Measurements from ENCODE around the gene PARPBP. TPM values are rescaled to one million over a fixed set of nuclear protein-coding genes. Genes with fewer than 3 reads are reported as not detected.

PARPBP gene
- total RNA-seq, 1 experiment from 2014 or later = 14.3 TPM

DNA sequence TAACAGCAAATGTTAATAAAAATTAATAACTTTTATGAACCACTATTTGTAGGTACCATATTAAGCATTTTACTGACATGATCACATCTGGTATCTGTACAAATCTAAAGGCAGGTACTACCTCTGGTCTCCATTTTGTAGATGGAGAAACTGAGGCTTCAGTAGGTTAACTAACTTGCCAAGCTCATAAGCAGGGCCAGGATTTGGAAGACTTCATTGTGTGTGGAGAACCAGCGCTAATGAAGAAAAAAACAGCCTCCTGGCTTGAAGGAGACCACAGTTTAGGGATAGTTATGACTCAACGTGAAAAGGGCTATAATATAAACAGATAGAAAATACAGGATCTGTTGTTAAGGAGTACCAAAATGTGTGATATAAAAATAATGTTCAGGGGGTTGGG is 1.1 kb upstream of the PARPBP start:
- Histone ChIP-seq H3K9me3 (ENCODE audit: control insufficient read depth, insufficient read depth, low read depth, low read length) (no peaks in the 10 kb centered on the region), H3K4me3 (ENCODE audit: low read depth in 2 of 2, low read length in 2 of 2) (peak overlapping the region; percentile 96 to 98), H3K4me1 (ENCODE audit: control insufficient read depth, insufficient read depth, low read length) (peaks cover 12% of the 10 kb centered on the region), H3K36me3 (ENCODE audit: control insufficient read depth, insufficient read depth, low read length) (peaks cover 11% of the 10 kb centered on the region), H3K27ac (ENCODE audit: low read length) (peak overlapping the region; percentile 97), H3K27me3 (ENCODE audit: control insufficient read depth, insufficient read depth, low read length) (no peaks in the 10 kb centered on the region)
- DNase-seq (ENCODE audit: low read depth, low spot score) (no peak), ATAC-seq (no peak)
- no peak for TF ChIP-seq SIN3A (IDR thresholded peaks at IDR 0.05; ENCODE audit: borderline replicate concordance, insufficient read depth, low read depth, low read length)
- no peak for TF ChIP-seq POLR2AphosphoS5 (IDR thresholded peaks at IDR 0.05; ENCODE audit: low read depth, low read length)
- no peak for TF ChIP-seq TCF7L2 (IDR thresholded peaks at IDR 0.05; ENCODE audit: low read depth, low read length)
- TF ChIP-seq CTCF (IDR thresholded peaks at IDR 0.05) = no peak
- TF ChIP-seq, protein P1, sequence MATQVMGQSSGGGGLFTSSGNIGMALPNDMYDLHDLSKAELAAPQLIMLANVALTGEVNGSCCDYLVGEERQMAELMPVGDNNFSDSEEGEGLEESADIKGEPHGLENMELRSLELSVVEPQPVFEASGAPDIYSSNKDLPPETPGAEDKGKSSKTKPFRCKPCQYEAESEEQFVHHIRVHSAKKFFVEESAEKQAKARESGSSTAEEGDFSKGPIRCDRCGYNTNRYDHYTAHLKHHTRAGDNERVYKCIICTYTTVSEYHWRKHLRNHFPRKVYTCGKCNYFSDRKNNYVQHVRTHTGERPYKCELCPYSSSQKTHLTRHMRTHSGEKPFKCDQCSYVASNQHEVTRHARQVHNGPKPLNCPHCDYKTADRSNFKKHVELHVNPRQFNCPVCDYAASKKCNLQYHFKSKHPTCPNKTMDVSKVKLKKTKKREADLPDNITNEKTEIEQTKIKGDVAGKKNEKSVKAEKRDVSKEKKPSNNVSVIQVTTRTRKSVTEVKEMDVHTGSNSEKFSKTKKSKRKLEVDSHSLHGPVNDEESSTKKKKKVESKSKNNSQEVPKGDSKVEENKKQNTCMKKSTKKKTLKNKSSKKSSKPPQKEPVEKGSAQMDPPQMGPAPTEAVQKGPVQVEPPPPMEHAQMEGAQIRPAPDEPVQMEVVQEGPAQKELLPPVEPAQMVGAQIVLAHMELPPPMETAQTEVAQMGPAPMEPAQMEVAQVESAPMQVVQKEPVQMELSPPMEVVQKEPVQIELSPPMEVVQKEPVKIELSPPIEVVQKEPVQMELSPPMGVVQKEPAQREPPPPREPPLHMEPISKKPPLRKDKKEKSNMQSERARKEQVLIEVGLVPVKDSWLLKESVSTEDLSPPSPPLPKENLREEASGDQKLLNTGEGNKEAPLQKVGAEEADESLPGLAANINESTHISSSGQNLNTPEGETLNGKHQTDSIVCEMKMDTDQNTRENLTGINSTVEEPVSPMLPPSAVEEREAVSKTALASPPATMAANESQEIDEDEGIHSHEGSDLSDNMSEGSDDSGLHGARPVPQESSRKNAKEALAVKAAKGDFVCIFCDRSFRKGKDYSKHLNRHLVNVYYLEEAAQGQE (IDR thresholded peaks at IDR 0.05; ENCODE audit: insufficient read depth in 1 of 2, low read depth in 2 of 2, low read length in 1 of 2) = no peak
- CTCF ChIA-PET = no interaction called here
- no TSS peak for BruUV-seq (replicated peaks)
- in situ Hi-C loops (cut with HindIII; ENCODE audit: low pct_unique_long_range_greater_than_20kb, low sequenced_read_pairs) = no loop called here
- POLR2A ChIA-PET = no interaction called here
- intact Hi-C loops (cut with micrococcal nuclease; ENCODE audit: unreplicated experiment) = no loop called here

GRCh38 chr12:102120564-102120873 is 536 bp downstream of the PARPBP start:
- ChIA-PET POLR2A (no interaction called here), CTCF (no interaction called here)
- Histone ChIP-seq H3K4me3 (ENCODE audit: low read depth in 2 of 2, low read length in 2 of 2) (peak overlapping the region; percentile 96 to 98), H3K27ac (ENCODE audit: low read length) (peak overlapping the region; percentile 97), H3K4me1 (ENCODE audit: control insufficient read depth, insufficient read depth, low read length) (peaks cover 12% of the 10 kb centered on the region), H3K36me3 (ENCODE audit: control insufficient read depth, insufficient read depth, low read length) (peaks cover 7% of the 10 kb centered on the region), H3K9me3 (ENCODE audit: control insufficient read depth, insufficient read depth, low read depth, low read length) (no peaks in the 10 kb centered on the region), H3K27me3 (ENCODE audit: control insufficient read depth, insufficient read depth, low read length) (no peaks in the 10 kb centered on the region)
- ATAC-seq (no peak), DNase-seq (ENCODE audit: low read depth, low spot score) (no peak)
- BruUV-seq (replicated peaks) = TSS peak; percentile 84
- TF ChIP-seq POLR2AphosphoS5 (IDR thresholded peaks at IDR 0.05; ENCODE audit: low read depth, low read length) = no peak
- TF ChIP-seq, protein P1 (IDR thresholded peaks at IDR 0.05; ENCODE audit: insufficient read depth in 1 of 2, low read depth in 2 of 2, low read length in 1 of 2) = no peak
- no peak for TF ChIP-seq TCF7L2 (IDR thresholded peaks at IDR 0.05; ENCODE audit: low read depth, low read length)
- TF ChIP-seq SIN3A (IDR thresholded peaks at IDR 0.05; ENCODE audit: borderline replicate concordance, insufficient read depth, low read depth, low read length) = no peak
- no peak for TF ChIP-seq CTCF (IDR thresholded peaks at IDR 0.05)
- intact Hi-C loops (cut with micrococcal nuclease; ENCODE audit: unreplicated experiment) = no loop called here
- in situ Hi-C loops (cut with HindIII; ENCODE audit: low pct_unique_long_range_greater_than_20kb, low sequenced_read_pairs) = no loop called here

Measured in Panc1 (cell line).